ENCODE measurements around the gene RETN. TPM values are rescaled to one million over a fixed set of nuclear protein-coding genes. Genes with fewer than 3 reads are reported as not detected.
"Not testable (repeated sequence)": the region's sequence is repeated elsewhere in the genome, so short reads cannot be mapped to it uniquely, and the experiment has no call there.

Gene RETN
- total RNA-seq, 2 donors from 2014 or later = not detected

- peaks cover 30% of the 10 kb centered on the region for H3K36me3 Mint-ChIP-seq (ENCODE audit: low read depth)
- H3K27me3 Mint-ChIP-seq, H3K27ac Mint-ChIP-seq, H3K9me3 Mint-ChIP-seq, H3K4me3 Mint-ChIP-seq: not testable (repeated sequence)
- H3K4me1 Mint-ChIP-seq = peaks cover 11% of the 10 kb centered on the region
- ATAC-seq (replicated peaks) = peak; percentile 45
These were observed 25.0 kb upstream of the RETN start for GRCh38 chr19:7643629-7644549.

- H3K4me1 Mint-ChIP-seq = peaks cover 9% of the 10 kb centered on the region
- H3K36me3 Mint-ChIP-seq (ENCODE audit: low read depth) = peaks cover 23% of the 10 kb centered on the region
- no peaks in the 10 kb centered on the region for H3K27me3 Mint-ChIP-seq
- no peak overlapping the region for H3K4me3 Mint-ChIP-seq
- ATAC-seq (replicated peaks) = no peak
- H3K9me3 Mint-ChIP-seq = no peaks in the 10 kb centered on the region
- H3K27ac Mint-ChIP-seq = no peak overlapping the region
These were observed 24.3 kb upstream of the RETN start for GRCh38 chr19:7644550-7644877.

GRCh38 chr19:7645163-7645562 is 23.7 kb upstream of the RETN start:
- H3K4me3 Mint-ChIP-seq = no peak overlapping the region
- no peaks in the 10 kb centered on the region for H3K9me3 Mint-ChIP-seq
- H3K4me1 Mint-ChIP-seq = peaks cover 3% of the 10 kb centered on the region
- H3K27me3 Mint-ChIP-seq = no peaks in the 10 kb centered on the region
- peaks cover 17% of the 10 kb centered on the region for H3K36me3 Mint-ChIP-seq (ENCODE audit: low read depth)
- no peak for ATAC-seq (replicated peaks)
- H3K27ac Mint-ChIP-seq = no peak overlapping the region

DNA sequence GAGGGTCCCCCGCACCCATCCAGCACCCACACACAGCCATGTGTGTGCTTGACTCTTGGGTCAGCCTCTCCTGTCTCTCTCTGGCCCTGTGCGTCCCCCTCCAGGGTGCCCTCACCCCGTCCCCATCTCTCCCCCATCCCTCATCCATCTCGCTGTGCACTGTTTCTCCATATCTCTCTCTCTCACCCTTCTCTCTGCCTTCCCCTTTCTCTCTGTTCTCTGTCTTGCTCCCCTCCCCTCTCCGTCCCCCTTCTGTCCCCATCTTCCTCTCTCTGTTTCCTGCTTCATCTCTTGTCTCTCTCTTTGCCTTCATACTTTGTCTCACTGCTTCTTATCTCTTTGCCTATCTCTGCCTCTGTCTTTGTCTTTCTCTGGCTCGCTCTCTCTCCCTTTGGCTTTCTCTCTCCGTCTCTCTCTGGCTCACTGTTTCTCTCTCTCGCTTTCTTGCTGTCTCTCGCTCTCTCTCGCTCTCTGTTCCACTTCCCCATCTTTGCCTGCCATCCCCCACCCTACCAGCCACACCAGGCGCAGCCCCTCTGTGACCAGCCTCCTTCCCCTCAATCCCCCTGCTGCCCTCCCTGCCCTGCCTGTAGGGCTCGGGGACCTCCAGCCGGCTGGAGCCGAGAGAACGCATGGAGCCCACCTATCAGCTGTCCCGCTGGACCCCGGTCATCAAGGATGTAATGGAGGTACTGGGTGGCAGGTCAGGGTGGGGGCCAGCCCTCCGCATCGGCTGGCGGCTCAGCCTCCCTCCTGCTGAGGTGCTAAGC is 23.0 kb upstream of the RETN start:
- H3K4me1 Mint-ChIP-seq = no peaks in the 10 kb centered on the region
- H3K27me3 Mint-ChIP-seq = no peaks in the 10 kb centered on the region
- H3K4me3 Mint-ChIP-seq = no peak overlapping the region
- peaks cover 14% of the 10 kb centered on the region for H3K36me3 Mint-ChIP-seq (ENCODE audit: low read depth)
- no peaks in the 10 kb centered on the region for H3K9me3 Mint-ChIP-seq
- no peak overlapping the region for H3K27ac Mint-ChIP-seq
- ATAC-seq (replicated peaks) = no peak

DNA sequence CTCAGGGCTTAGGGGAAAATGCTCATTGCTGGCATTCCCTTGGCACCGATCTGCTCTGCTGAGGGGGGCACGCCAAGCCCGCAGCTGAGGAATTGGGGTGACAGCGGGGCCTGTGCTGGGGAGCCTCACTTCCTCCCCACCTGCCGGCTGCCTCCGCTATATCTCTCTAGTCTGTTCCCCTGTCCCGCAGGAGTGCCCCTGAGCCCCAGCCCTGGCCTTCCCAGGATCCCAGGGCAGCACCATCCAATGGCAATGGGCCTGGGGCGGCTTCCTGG is 22.5 kb upstream of the RETN start:
- no peak overlapping the region for H3K27ac Mint-ChIP-seq
- no peaks in the 10 kb centered on the region for H3K27me3 Mint-ChIP-seq
- ATAC-seq (replicated peaks) = no peak

GRCh38 chr19:7647156-7647555 is 21.7 kb upstream of the RETN start:
- Mint-ChIP-seq H3K4me3 (no peak overlapping the region), H3K9me3 (no peaks in the 10 kb centered on the region), H3K27ac (no peak overlapping the region)

More for the DNA sequence above, 22.5 kb upstream of the RETN start:
- H3K4me3 Mint-ChIP-seq = no peak overlapping the region
- no peaks in the 10 kb centered on the region for H3K9me3 Mint-ChIP-seq
- peaks cover 14% of the 10 kb centered on the region for H3K36me3 Mint-ChIP-seq (ENCODE audit: low read depth)
- H3K4me1 Mint-ChIP-seq = no peaks in the 10 kb centered on the region

GRCh38 chr19:7648265-7649014 is 20.4 kb upstream of the RETN start:
- no peaks in the 10 kb centered on the region for H3K9me3 Mint-ChIP-seq
- peaks cover 7% of the 10 kb centered on the region for H3K36me3 Mint-ChIP-seq (ENCODE audit: low read depth)
- no peak for ATAC-seq (replicated peaks)
- H3K27ac Mint-ChIP-seq = no peak overlapping the region
- H3K4me1 Mint-ChIP-seq = peaks cover 11% of the 10 kb centered on the region
- no peaks in the 10 kb centered on the region for H3K27me3 Mint-ChIP-seq
- H3K4me3 Mint-ChIP-seq = no peak overlapping the region

More at GRCh38 chr19:7647156-7647555, 21.7 kb upstream of the RETN start:
- Mint-ChIP-seq H3K4me1 (peaks cover under 1% of the 10 kb centered on the region), H3K36me3 (ENCODE audit: low read depth) (peaks cover 14% of the 10 kb centered on the region), H3K27me3 (no peaks in the 10 kb centered on the region)
- no peak for ATAC-seq (replicated peaks)

- Mint-ChIP-seq H3K27ac (no peak overlapping the region), H3K4me3 (no peak overlapping the region), H3K27me3 (no peaks in the 10 kb centered on the region), H3K36me3 (ENCODE audit: low read depth) (peaks cover 7% of the 10 kb centered on the region), H3K9me3 (no peaks in the 10 kb centered on the region), H3K4me1 (peaks cover 11% of the 10 kb centered on the region)
- ATAC-seq (replicated peaks) = no peak
These were observed 18.7 kb upstream of the RETN start for GRCh38 chr19:7650148-7650547.

- H3K4me1 Mint-ChIP-seq = peaks cover 11% of the 10 kb centered on the region
- H3K4me3 Mint-ChIP-seq = peak overlapping the region; percentile 80
- H3K9me3 Mint-ChIP-seq = no peaks in the 10 kb centered on the region
- H3K27me3 Mint-ChIP-seq = no peaks in the 10 kb centered on the region
- peak overlapping the region; percentile 82 for H3K27ac Mint-ChIP-seq
- ATAC-seq (replicated peaks) = peak; percentile 93
- H3K36me3 Mint-ChIP-seq (ENCODE audit: low read depth) = no peaks in the 10 kb centered on the region
These were observed 16.7 kb upstream of the RETN start for GRCh38 chr19:7652061-7652641.

DNA sequence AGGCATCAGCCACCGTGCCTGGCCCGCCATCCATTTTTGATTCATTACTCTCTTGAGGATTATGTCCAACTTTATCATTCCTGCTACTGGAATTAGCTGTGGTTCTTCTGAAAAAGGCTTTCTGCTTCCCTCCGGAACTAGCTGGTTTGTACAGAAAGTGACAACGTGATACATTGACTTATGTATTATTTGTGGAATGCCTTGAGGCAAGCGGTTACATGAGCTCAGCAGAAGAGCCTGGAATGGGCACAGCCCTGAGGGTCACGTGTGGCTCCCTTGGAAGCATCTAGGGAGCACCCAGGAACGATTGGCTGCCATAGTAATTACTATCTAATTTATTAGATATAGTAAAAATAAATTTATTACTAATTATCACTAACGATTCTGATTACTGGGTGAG is 14.4 kb upstream of the RETN start:
- H3K36me3 Mint-ChIP-seq (ENCODE audit: low read depth) = no peaks in the 10 kb centered on the region
- H3K4me1 Mint-ChIP-seq = peaks cover 11% of the 10 kb centered on the region
- no peak overlapping the region for H3K4me3 Mint-ChIP-seq
- H3K9me3 Mint-ChIP-seq = no peaks in the 10 kb centered on the region
- no peaks in the 10 kb centered on the region for H3K27me3 Mint-ChIP-seq
- no peak overlapping the region for H3K27ac Mint-ChIP-seq
- ATAC-seq (replicated peaks) = no peak

DNA sequence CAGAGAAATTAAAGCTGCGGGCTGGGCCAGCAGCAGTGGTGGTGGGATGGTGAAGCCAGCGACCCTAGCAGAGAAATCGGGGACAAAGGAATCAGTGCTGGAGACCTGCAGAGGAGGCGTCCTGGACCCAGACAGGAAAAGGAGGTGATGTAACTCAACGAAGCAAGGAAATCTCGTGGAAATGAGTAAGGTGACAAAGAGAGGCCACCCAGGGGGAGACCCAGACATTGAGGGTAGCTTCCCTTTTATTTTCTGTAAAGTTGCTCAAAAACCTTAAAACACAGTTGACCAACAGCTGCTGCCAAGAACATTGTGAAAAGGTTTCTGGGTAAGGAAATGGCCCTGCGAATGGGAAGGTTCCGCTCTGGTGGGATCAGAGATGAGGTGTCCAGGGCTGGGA is 13.3 kb upstream of the RETN start:
- ATAC-seq (replicated peaks) = no peak
- Mint-ChIP-seq H3K4me1 (peaks cover 11% of the 10 kb centered on the region), H3K4me3 (no peak overlapping the region), H3K9me3 (no peaks in the 10 kb centered on the region), H3K27me3 (no peaks in the 10 kb centered on the region), H3K36me3 (ENCODE audit: low read depth) (no peaks in the 10 kb centered on the region), H3K27ac (no peak overlapping the region)

GRCh38 chr19:7657131-7657751 is 11.6 kb upstream of the RETN start:
- peak; percentile 81 for ATAC-seq (replicated peaks)
- no peaks in the 10 kb centered on the region for H3K36me3 Mint-ChIP-seq (ENCODE audit: low read depth)
- H3K9me3 Mint-ChIP-seq = no peaks in the 10 kb centered on the region
- peak overlapping the region; percentile 75 for H3K4me3 Mint-ChIP-seq
- peak overlapping the region; percentile 28 for H3K27ac Mint-ChIP-seq
- H3K4me1 Mint-ChIP-seq = peaks cover 9% of the 10 kb centered on the region
- no peaks in the 10 kb centered on the region for H3K27me3 Mint-ChIP-seq

GRCh38 chr19:7658219-7658686 is 10.6 kb upstream of the RETN start:
- H3K36me3 Mint-ChIP-seq (ENCODE audit: low read depth) = no peaks in the 10 kb centered on the region
- H3K27ac Mint-ChIP-seq = peak overlapping the region; percentile 74
- H3K9me3 Mint-ChIP-seq = no peaks in the 10 kb centered on the region
- H3K4me3 Mint-ChIP-seq = peak overlapping the region; percentile 75
- no peaks in the 10 kb centered on the region for H3K27me3 Mint-ChIP-seq
- ATAC-seq (replicated peaks) = peak; percentile 88
- peaks cover under 1% of the 10 kb centered on the region for H3K4me1 Mint-ChIP-seq
